ENCODE results near the gene MRPL22. TPM values are rescaled to one million over a fixed set of nuclear protein-coding genes. Genes with fewer than 3 reads are reported as not detected.

Gene MRPL22
- total and polyA plus RNA-seq, 8 donors = 1.3 to 63.4 (median 10.1) TPM; not detected in 1

GRCh38 chr5:154966081-154966841 lies 25.4 kb downstream of the MRPL22 start:
- Histone ChIP-seq H3K4me1 (peaks cover 0 to 4% (median 0%) of the 10 kb centered on the region in 4 donors), H3K27me3 (no peaks in the 10 kb centered on the region), H3K36me3 (peaks cover 18 to 75% (median 67%) of the 10 kb centered on the region in 4 donors), H3K9me3 (no peaks in the 10 kb centered on the region), H3K4me3 (no peak overlapping the region), H3K27ac (peak overlapping the region in 1 of 5 donors; percentile 5)
- intact Hi-C loops (cut with DNase I; ENCODE audit: low total_unique reads) = no loop called here
- no peak for TF ChIP-seq POLR2AphosphoS5 (IDR thresholded peaks at IDR 0.05)
- no peak for TF ChIP-seq CTCF (IDR thresholded peaks at IDR 0.05)
- no peak for TF ChIP-seq POLR2A (IDR thresholded peaks at IDR 0.05)
- TF ChIP-seq EP300 (IDR thresholded peaks at IDR 0.05) = no peak
- DNase-seq = no peak
- WGBS, 5 donors = 74 to 89% (median 84%) methylated on average over 7 of the region's 7 CpGs

- H3K27ac ChIP-seq = peak overlapping the region in 1 of 5 donors; percentile 5
- H3K4me1 ChIP-seq = peaks cover 0 to 4% (median 0%) of the 10 kb centered on the region in 4 donors
- no peak for DNase-seq
- no peaks in the 10 kb centered on the region for H3K27me3 ChIP-seq
- TF ChIP-seq CTCF (IDR thresholded peaks at IDR 0.05) (no peak), POLR2A (IDR thresholded peaks at IDR 0.05) (no peak), POLR2AphosphoS5 (IDR thresholded peaks at IDR 0.05) (no peak), EP300 (IDR thresholded peaks at IDR 0.05) (no peak)
- peaks cover 18 to 69% (median 61%) of the 10 kb centered on the region in 4 donors for H3K36me3 ChIP-seq
- H3K9me3 ChIP-seq = no peaks in the 10 kb centered on the region
- 86 to 94% (median 91%) methylated on average over 3 of the region's 3 CpGs for WGBS, 5 donors
- intact Hi-C loops (cut with DNase I; ENCODE audit: low total_unique reads) = no loop called here
- no peak overlapping the region for H3K4me3 ChIP-seq
Measured at GRCh38 chr5:154966874-154967273, 26.0 kb downstream of the MRPL22 start.

- Histone ChIP-seq H3K27ac (no peak overlapping the region), H3K4me1 (peaks cover 0 to 4% (median 0%) of the 10 kb centered on the region in 4 donors), H3K27me3 (no peaks in the 10 kb centered on the region), H3K36me3 (peaks cover 18 to 62% (median 54%) of the 10 kb centered on the region in 4 donors), H3K9me3 (no peaks in the 10 kb centered on the region), H3K4me3 (no peak overlapping the region)
- TF ChIP-seq POLR2A (IDR thresholded peaks at IDR 0.05) (no peak), POLR2AphosphoS5 (IDR thresholded peaks at IDR 0.05) (no peak), CTCF (IDR thresholded peaks at IDR 0.05) (peak in 1 of 7 experiments; percentile 20)
- intact Hi-C loops (cut with DNase I; ENCODE audit: low total_unique reads) = no loop called here
- 75 to 84% (median 80%) methylated on average over 5 of the region's 5 CpGs for WGBS, 5 donors
- DNase-seq = peak in 1 of 2 donors; percentile 22
Measured at GRCh38 chr5:154967421-154968024, 26.6 kb downstream of the MRPL22 start.

GRCh38 chr5:154968953-154969352 lies 28.1 kb downstream of the MRPL22 start:
- no peak for DNase-seq
- Histone ChIP-seq H3K36me3 (peaks cover 18 to 54% (median 45%) of the 10 kb centered on the region in 4 donors), H3K9me3 (no peaks in the 10 kb centered on the region), H3K4me3 (no peak overlapping the region), H3K27ac (no peak overlapping the region), H3K27me3 (no peaks in the 10 kb centered on the region), H3K4me1 (peaks cover 0 to 4% (median 0%) of the 10 kb centered on the region in 4 donors)
- TF ChIP-seq CTCF (IDR thresholded peaks at IDR 0.05) = no peak
- no peak for TF ChIP-seq POLR2AphosphoS5 (IDR thresholded peaks at IDR 0.05)
- TF ChIP-seq POLR2A (IDR thresholded peaks at IDR 0.05) = no peak
- TF ChIP-seq EP300 (IDR thresholded peaks at IDR 0.05) = no peak
- WGBS, 5 donors = 81 to 92% (median 88%) methylated on average over 5 of the region's 5 CpGs
- intact Hi-C loops (cut with DNase I; ENCODE audit: low total_unique reads) = no loop called here

Measured in stomach (tissue), 9 donors.